Glomerular visceral epithelial cell (primary cell): ENCODE results near the gene RPL39.
A peak's percentile ranks its signal among the peaks of the same experiment; 100 is the strongest.
"Not testable (repeated sequence)": the region's sequence is repeated elsewhere in the genome, so short reads cannot be mapped to it uniquely, and the experiment has no call there.

Experiments used
- DNase-seq: peaks from one replicate; pipeline ENCODE4 v3.0.0-alpha.2; 2016; ENCODE audit errors: extremely low spot score

Gene RPL39

GRCh38 chrX:119791437-119792231 lies at the start of gene RPL39:
RPL39 (minus strand) TSS chrX:119791630; CDS start chrX:119791576, 54 bp downstream.
- DNase-seq, result peak; percentile 85

DNA sequence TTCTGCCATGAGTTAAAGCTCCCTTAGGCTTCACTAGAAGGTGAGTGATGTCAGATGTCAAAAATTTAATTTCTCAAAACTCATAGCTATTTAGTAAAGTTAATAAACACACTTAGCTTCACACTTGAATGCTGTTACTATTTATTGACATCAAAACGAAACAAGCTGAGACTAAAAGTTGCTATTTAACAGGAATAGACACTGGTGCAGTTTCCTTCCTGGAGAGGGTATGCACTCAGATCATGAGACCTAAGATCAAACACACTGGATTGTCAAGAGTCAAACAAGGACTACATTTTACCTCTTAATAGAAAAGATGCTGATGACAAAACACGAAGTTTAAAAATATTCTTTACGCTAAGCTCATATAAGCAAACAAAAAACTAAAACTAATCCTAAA lies 42.5 kb upstream of the RPL39 start:
- no peak for DNase-seq

GRCh38 chrX:119828446-119828845 lies 37.0 kb upstream of the RPL39 start:
- DNase-seq, result peak; percentile 13

- peak; percentile 8 for DNase-seq
These were observed 35.0 kb upstream of the RPL39 start for GRCh38 chrX:119826399-119826959.

- not testable (repeated sequence) for DNase-seq
These were observed 32.8 kb upstream of the RPL39 start for GRCh38 chrX:119824221-119824620.

DNA sequence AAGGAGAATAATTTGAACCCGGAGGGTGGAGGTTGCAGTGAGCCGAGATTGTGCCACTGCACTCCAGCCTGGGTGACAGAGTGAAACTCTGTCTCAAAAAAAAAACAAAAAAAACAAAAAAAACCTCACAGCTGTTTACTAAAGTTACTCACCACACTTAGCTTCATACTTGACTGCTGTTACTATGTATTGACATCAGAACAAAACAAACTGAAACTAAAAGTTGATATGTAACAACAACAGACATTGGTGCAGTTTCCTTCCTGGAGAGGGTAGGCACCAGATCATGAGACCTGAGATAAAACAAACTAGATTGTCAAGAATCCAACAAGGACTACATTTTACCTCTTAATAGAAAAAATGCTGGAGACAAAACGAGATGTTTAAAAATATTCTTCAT lies 30.3 kb upstream of the RPL39 start:
- DNase-seq, result not testable (repeated sequence)

DNA sequence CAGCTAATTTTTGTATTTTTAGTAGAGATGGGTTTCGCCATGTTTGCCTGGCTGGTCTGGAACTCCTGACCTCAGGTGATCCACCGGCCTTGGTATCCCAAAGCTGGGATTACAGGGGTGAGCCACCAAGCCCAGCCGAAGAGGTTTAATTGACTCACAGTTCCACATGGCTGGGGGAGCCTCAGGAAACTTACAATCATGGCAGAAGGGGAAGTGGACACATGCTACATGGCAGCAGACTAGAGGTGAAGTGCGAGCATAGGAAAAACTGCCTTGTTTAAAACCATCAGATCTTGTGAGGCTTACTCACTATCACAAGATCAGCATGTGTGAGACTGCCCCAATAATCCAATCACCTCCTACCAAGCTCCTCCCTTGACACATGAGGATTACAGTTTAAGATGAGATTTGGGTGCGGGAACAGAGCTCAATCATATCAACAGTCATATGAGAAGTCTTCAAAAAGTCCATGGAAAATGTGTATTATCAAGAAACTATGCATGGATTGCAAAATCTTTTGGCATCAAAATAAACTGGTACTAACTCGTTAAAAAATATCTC lies 25.8 kb upstream of the RPL39 start:
- DNase-seq, result no peak

GRCh38 chrX:119816300-119816699 lies 24.9 kb upstream of the RPL39 start:
- no peak for DNase-seq

- no peak for DNase-seq
These were observed 17.8 kb upstream of the RPL39 start for GRCh38 chrX:119809185-119809666.

DNA sequence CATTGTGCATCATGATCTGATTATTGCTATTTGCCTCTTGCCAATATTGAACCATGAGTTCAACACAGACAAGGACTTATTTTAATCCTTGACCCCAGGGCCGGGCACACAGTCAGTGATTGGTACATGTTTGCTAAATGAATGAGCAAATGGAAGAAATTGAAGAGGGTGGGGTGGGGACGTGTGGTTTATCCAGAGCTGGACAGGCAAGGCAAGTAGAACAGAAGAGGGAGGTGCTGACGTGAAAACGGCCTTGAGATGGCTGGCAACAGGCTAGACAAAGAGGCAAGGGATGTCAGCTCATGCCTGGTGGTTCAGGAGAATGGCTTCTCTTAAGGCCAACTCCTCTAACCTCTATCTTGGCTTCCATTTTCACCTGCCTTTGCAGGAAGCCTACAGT lies 17.0 kb upstream of the RPL39 start:
- not testable (repeated sequence) for DNase-seq

GRCh38 chrX:119802546-119802945 lies 11.1 kb upstream of the RPL39 start:
- DNase-seq, result no peak

- no peak for DNase-seq
These were observed 10.1 kb upstream of the RPL39 start for GRCh38 chrX:119801253-119802221.

DNA sequence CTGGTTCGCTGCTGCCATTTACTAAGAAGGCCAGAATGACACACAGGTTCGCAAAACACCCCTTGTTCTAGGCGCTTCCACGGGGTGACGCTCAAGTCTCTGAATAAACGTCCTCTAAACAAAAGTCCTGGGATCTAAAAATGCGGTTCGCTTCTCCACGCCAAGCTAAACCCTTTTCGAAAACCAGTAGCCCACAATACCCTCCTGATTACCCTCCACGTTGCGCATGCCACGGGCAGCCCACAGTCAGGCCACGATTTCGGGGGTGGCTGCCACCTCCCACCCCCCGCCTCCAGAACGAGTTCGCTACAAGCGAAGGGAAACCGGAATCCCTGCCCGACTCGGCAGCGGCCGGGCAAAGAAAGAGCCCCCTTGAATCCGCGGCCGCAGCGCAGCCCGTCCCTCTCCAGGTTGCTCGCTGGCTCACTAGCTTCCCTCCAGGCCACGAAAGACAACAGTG lies 423 bp downstream of the RPL39 start:
- peak; percentile 17 for DNase-seq

DNA sequence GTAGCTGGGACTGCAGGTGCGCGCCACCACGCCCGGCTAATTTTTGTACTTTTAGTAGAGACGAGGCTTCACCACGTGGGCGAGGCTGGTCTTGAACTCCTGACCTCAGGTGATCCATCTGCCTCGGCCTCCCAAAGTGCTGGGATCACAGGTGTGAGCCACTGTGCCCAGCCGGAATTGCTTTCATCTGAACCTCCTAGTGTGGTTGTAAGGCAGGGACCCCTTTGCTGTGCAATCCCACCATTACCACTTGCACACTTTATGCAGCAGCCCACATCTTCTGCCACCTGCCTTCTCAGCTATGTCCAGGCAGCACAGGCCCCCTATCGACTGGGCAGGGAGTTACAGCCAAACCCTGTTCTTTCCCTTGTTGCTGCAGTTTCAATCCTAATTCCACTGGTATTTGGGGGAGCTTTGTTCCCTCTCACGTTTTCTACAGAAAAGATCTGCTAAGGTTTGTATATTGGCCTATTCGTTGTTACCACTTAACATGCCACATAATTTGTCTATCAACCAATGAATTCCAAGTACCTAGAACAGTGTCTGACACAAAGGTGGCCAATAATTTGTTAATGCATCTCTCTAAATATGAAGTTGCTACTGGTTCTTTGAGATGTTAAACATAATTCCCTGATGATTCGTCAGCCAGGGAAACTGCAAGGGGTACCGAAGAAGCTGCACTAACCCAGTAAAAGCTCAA lies 6.5 kb downstream of the RPL39 start:
- DNase-seq, result peak; percentile 35

DNA sequence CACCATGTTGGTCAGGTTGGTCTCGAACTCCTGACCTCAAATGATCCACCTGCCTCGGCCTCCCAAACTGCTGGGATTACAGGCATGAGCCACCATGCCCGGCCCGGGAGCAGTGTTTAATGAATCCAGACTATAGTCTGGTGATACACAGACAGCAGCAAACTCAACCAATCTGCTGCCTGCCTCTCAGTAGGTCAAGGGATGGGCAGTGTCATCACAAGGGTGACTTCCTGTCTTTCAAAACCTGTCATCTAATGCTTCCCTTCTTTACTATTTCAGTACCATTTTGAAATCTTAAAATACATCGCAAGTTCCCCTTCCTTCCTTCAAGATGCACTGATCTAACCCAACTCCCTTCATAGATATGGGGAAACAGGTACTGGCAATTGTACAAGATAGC lies 8.4 kb downstream of the RPL39 start:
- no peak for DNase-seq

DNA sequence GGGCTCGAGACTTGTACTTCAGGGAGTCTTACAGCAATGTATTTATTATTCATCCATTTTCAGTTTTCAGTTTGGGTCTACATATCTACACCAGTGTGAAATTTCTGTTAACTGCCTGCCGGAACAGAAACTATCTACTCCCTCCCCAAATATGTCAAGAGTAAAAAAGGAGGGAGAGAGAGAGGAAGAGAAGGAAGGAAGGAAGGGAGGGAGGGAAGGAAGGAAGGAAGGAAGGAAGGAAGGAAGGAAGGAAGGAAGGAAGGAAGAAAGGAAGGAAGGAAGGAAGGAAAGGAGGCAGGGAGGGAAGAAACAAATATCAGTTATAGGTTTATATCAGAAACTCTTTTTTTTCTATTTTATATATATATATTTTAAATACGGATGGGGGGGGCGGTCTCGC lies 12.6 kb downstream of the RPL39 start:
- DNase-seq, result no peak

GRCh38 chrX:119775517-119776238 lies 15.8 kb downstream of the RPL39 start:
- no peak for DNase-seq

DNA sequence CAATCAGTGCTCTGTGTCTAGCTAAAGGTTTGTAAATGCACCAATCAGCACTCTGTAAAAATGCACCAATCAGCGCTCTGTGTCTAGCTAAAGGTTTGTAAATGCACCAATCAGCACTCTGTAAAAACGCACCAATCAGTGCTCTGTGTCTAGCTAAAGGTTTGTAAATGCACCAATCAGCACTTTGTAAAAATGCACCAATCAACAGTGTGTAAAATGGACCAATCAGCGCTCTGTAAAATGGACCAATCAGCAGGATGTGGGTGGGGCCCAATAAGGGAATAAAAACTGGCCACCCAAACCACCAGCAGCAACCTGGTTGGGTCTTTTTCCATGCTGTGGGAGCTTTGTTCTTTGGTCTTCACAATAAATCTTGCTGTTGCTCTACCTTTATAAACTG lies 22.0 kb downstream of the RPL39 start:
- not testable (repeated sequence) for DNase-seq

DNA sequence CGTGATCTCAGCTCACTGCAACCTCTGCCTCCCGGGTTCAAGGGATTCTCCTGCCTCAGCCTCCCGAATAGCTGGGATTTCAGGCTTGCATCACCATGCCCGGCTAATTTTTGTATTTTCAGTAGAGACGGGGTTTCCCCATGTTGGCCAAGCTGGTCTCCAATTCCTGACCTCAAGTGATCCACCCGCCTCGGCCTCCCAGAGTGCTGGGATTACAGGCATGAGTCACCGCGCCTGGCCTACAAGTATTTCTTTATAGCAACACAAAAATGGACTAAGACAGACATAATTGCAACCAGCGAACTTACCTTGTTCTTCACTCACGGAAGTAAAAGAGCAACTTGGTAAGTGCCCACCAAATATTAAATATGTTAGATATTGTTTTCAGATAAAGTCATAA lies 23.0 kb downstream of the RPL39 start:
- peak; percentile 66 for DNase-seq

- no peak for DNase-seq
These were observed 27.5 kb downstream of the RPL39 start for GRCh38 chrX:119763836-119764387.
